ENCODE results near the gene CHRNB4. TPM values are rescaled to one million over a fixed set of nuclear protein-coding genes. Genes with fewer than 3 reads are reported as not detected.

The CHRNB4 gene
- total and polyA plus RNA-seq, 2 of the 8 experiments (the other 6 are each of a cell fraction or from before 2014, with no cell fraction given), result 2.4 to 4.5 TPM

DNA sequence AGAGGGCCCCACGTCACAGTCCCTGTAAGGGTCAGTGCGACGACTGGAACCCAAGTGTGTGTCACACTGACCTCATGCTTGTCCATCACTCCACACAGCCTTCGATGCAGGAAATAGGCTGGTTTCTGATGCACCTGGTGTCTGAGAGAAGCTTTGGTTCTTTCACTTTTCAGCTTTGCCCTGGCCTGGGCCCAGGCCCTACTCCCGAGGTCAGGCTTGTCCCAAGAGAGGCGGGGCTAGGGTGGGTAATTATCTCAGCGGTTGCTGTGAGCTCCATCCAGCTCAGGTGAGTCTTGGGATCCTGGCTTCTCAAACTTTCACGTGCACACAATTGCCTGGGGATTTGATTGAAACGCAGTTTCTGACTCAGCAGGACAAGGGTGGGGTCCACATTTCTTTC lies 19.6 kb upstream of the CHRNB4 start:
- Histone ChIP-seq H3K9me3 (ENCODE audit: insufficient read depth in 2 of 2, low read depth in 1 of 2, low read length in 1 of 2) (no peaks in the 10 kb centered on the region), H2AK5ac (ENCODE audit: low read depth, low read length) (no peak overlapping the region), H3K23ac (ENCODE audit: insufficient read length) (no peak overlapping the region), H3K4me3 (ENCODE audit: extremely low read depth in 1 of 4, insufficient read depth in 2 of 4, low read depth in 3 of 4, low read length in 4 of 4) (no peak overlapping the region), H4K20me1 (replicated peaks in 1 of 2; ENCODE audit: control insufficient read depth in 1 of 2, insufficient read depth in 2 of 2, low read length in 2 of 2) (no peaks in the 10 kb centered on the region), H3K36me3 (ENCODE audit: control insufficient read depth in 2 of 4, insufficient read depth in 4 of 4, low read length in 3 of 4) (no peaks in the 10 kb centered on the region), H3K4ac (replicated peaks; ENCODE audit: insufficient read length, low read depth, low read length) (no peak overlapping the region), H3K27ac (ENCODE audit: low read depth, low read length) (no peak overlapping the region), H3K56ac (replicated peaks; ENCODE audit: insufficient read length, low read depth, low read length) (no peak overlapping the region), H3K23me2 (ENCODE audit: low read depth, low read length) (no peaks in the 10 kb centered on the region), H4K91ac (replicated peaks; ENCODE audit: insufficient read length, low read length) (no peak overlapping the region), H2BK5ac (ENCODE audit: low read depth, low read length) (no peak overlapping the region), H3K79me2 (ENCODE audit: control insufficient read depth in 1 of 2, insufficient read depth in 2 of 2, low read length in 2 of 2) (no peaks in the 10 kb centered on the region), H2AFZ (ENCODE audit: low read length) (no peak overlapping the region), H4K8ac (ENCODE audit: extremely low read depth, insufficient read depth, low read length) (no peak overlapping the region), H3K79me1 (ENCODE audit: low read depth, low read length) (no peaks in the 10 kb centered on the region), H2BK15ac (ENCODE audit: low read length) (no peak overlapping the region), H3K4me2 (ENCODE audit: insufficient read depth in 1 of 2, low read depth in 2 of 2, low read length in 2 of 2) (no peak overlapping the region), H3K27me3 (replicated peaks in 1 of 4; ENCODE audit: control insufficient read depth in 3 of 4, extremely low read depth in 1 of 4, insufficient read depth in 3 of 4, low read length in 3 of 4) (no peaks in the 10 kb centered on the region), H3K4me1 (replicated peaks in 1 of 4; ENCODE audit: control insufficient read depth in 3 of 4, insufficient read depth in 4 of 4, low read length in 3 of 4) (no peaks in the 10 kb centered on the region), H3K9ac (replicated peaks in 1 of 4; ENCODE audit: extremely low read depth in 1 of 4, low read depth in 3 of 4, low read length in 3 of 4) (no peak overlapping the region), H2BK120ac (replicated peaks; ENCODE audit: low read depth, low read length) (no peak overlapping the region), H3K14ac (ENCODE audit: insufficient read length) (no peak overlapping the region), H2BK20ac (ENCODE audit: low read length) (no peak overlapping the region), H4K5ac (ENCODE audit: insufficient read length, low read depth, low read length) (no peak overlapping the region), H3K18ac (ENCODE audit: extremely low read depth, low read length) (no peak overlapping the region), H2BK12ac (ENCODE audit: low read depth, low read length) (0 out of 2 replicates have a peak overlapping the region, but pooled peaks have one; percentile 63)
- ChIA-PET CTCF (ENCODE audit: partially characterized antibody) (interaction anchor here (0.6 to 2.0 kb wide), 7 partner anchors 18 to 358 kb away, joined by 3 to 8 read pairs (median 4); no protein-coding TSS in a partner anchor), POLR2A (ENCODE audit: partially characterized antibody) (interaction anchor here (1.0 kb wide), 1 partner anchor 8 kb away, joined by 3 read pairs; no protein-coding TSS in a partner anchor)
- no peak for FAIRE-seq
- WGBS, 2 experiments (ENCODE audit: extremely low coverage in 1 of 2, insufficient coverage in 1 of 2, insufficient read length in 1 of 2, insufficient replicate concordance in 2 of 2, low coverage in 1 of 2, low lambda C conversion rate in 2 of 2, missing lambda C conversion rate in 1 of 2), result 78% methylated on average over 9 of the region's 9 CpGs; no CpG with 5 or more reads in 1 of the 2 experiments
- TF ChIP-seq SUZ12 (IDR thresholded peaks at IDR 0.05; ENCODE audit: low read length) (no peak), CBX5 (IDR thresholded peaks at IDR 0.05; ENCODE audit: low read depth, low read length) (no peak), RAD21 (IDR thresholded peaks at IDR 0.05 in 1 of 2, conservative IDR thresholded peaks at IDR 0.05 in 1 of 2; ENCODE audit: low read depth in 2 of 2, low read length in 2 of 2) (no peak), ASH2L (IDR thresholded peaks at IDR 0.05; ENCODE audit: low read length) (no peak), RNF2 (IDR thresholded peaks at IDR 0.05; ENCODE audit: borderline replicate concordance, low read depth, low read length, missing control alignments, poor library complexity, severe bottlenecking) (no peak), CEBPB (IDR thresholded peaks at IDR 0.05; ENCODE audit: low read depth, low read length) (no peak), RXRA (IDR thresholded peaks at IDR 0.05; ENCODE audit: insufficient read depth, low read depth, low read length) (no peak), KDM1A (IDR thresholded peaks at IDR 0.05; ENCODE audit: borderline replicate concordance, low read length) (no peak), POLR2A (IDR thresholded peaks at IDR 0.05; ENCODE audit: control extremely low read depth in 1 of 2, low read depth in 2 of 2, low read length in 2 of 2) (no peak), SP2 (IDR thresholded peaks at IDR 0.05; ENCODE audit: low read length) (no peak), CREB1 (IDR thresholded peaks at IDR 0.05) (no peak), CTBP2 (IDR thresholded peaks at IDR 0.05; ENCODE audit: borderline replicate concordance, insufficient read depth, insufficient read length, low read length) (no peak), TBP (IDR thresholded peaks at IDR 0.05; ENCODE audit: low read depth, low read length) (no peak)
- no peak for DNase-seq (ENCODE audit: low read depth in 1 of 2, low spot score in 2 of 2)
